AG04450 (cell line): ENCODE data around the gene LYPD1. TPM values are rescaled to one million over a fixed set of nuclear protein-coding genes. Genes with fewer than 3 reads are reported as not detected.

Source experiments
- CTCF ChIA-PET: fragments of 300-600, 350-600 bp; formaldehyde crosslinking; extraction: SDS; loops from one replicate; lab custom pipeline; 2022; ENCODE audit warnings: antibody characterized with exemption, inconsistent platforms; lab: Charles Lee
- POLR2A ChIA-PET: fragments of 350-600 bp; formaldehyde crosslinking; extraction: SDS; loops from one replicate; lab custom pipeline; 2021; ENCODE audit warnings: antibody characterized with exemption, inconsistent platforms; lab: Yijun Ruan, JAX
- DNase-seq: peaks from one replicate; pipeline ENCODE4 v3.0.0-alpha.2; 2011; ENCODE audit warnings: low read depth, low spot score
- H3K27ac ChIP-seq: one replicate; pipeline ENCODE4 v1.5.1; 2012; ENCODE audit warnings: low read depth, low read length, control low read depth
- H3K27me3 ChIP-seq: one replicate; pipeline ENCODE4 v1.6.0; 2012; ENCODE audit warnings: low read length; ENCODE audit not compliant: control insufficient read depth, insufficient read depth
- H3K4me3 ChIP-seq: 2 replicates; pipeline ENCODE4 v1.5.1; 2011; ENCODE audit warnings: mild to moderate bottlenecking, low read depth, low read length, control low read depth
- H3K9me3 ChIP-seq: 2 replicates; pipeline ENCODE4 v1.5.1; 2012; ENCODE audit warnings: low read length; ENCODE audit not compliant: control insufficient read depth, insufficient read depth
- CTCF ChIP-seq: IDR thresholded peaks from 2 replicates; pipeline ENCODE4 v1.5.1; 2011; ENCODE audit warnings: low read depth, low read length, control low read depth, inconsistent platforms
- polyA plus RNA-seq: library from polyadenylated mRNA; depleted of rRNA; stranded (reverse); fragments of >200 nt; gene quantifications from 2 replicates; pipeline ENCODE4 v1.2.3, GENCODE V29; 2011

LYPD1 gene
- polyA plus RNA-seq, 1 experiment, result 60.3 TPM

- no peaks in the 10 kb centered on the region; the same call in 1 of the 2 replicates for H3K9me3 ChIP-seq
- H3K4me3 ChIP-seq, result no peak overlapping the region
- no peak for TF ChIP-seq CTCF
- ChIA-PET CTCF (interaction anchor here (0.6 to 2.4 kb wide), 3 partner anchors 13 to 117 kb away, joined by 4 to 7 read pairs (median 7); no protein-coding TSS in a partner anchor), POLR2A (no interaction called here)
- no peak for DNase-seq
- no peak overlapping the region for H3K27ac ChIP-seq
- no peaks in the 10 kb centered on the region for H3K27me3 ChIP-seq
These were observed 5.9 kb downstream of the LYPD1 start for GRCh38 chr2:132664096-132664495.

- no peaks in the 10 kb centered on the region; the same call in 1 of the 2 replicates for H3K9me3 ChIP-seq
- no peak overlapping the region for H3K27ac ChIP-seq
- H3K4me3 ChIP-seq, result no peak overlapping the region; the same call in 1 of the 2 replicates
- peak; percentile 69 for DNase-seq
- no peaks in the 10 kb centered on the region for H3K27me3 ChIP-seq
- no peak for TF ChIP-seq CTCF
- ChIA-PET CTCF (interaction anchor here (0.6 to 2.4 kb wide), 3 partner anchors 12 to 116 kb away, joined by 6 to 7 read pairs (median 7); no protein-coding TSS in a partner anchor), POLR2A (no interaction called here)
These were observed 7.3 kb downstream of the LYPD1 start for GRCh38 chr2:132662732-132663131.

GRCh38 chr2:132659331-132659730 is 10.7 kb downstream of the LYPD1 start:
- POLR2A ChIA-PET, result no interaction called here
- CTCF ChIA-PET, result interaction anchor here (1.4 to 2.4 kb wide), 3 partner anchors 8 to 112 kb away, joined by 7 to 13 read pairs (median 12); no protein-coding TSS in a partner anchor
- TF ChIP-seq CTCF, result no peak

GRCh38 chr2:132656266-132656975 is 13.6 kb downstream of the LYPD1 start:
- DNase-seq, result no peak
- POLR2A ChIA-PET, result no interaction called here
- Histone ChIP-seq H3K9me3 (no peaks in the 10 kb centered on the region; the same call in 1 of the 2 replicates), H3K27ac (peak overlapping the region; percentile 3), H3K27me3 (no peaks in the 10 kb centered on the region), H3K4me3 (no peak overlapping the region)
- CTCF ChIA-PET, result no interaction called here
- TF ChIP-seq CTCF, result no peak

More at GRCh38 chr2:132659331-132659730, 10.7 kb downstream of the LYPD1 start:
- Histone ChIP-seq H3K9me3 (no peaks in the 10 kb centered on the region; the same call in 1 of the 2 replicates), H3K27me3 (no peaks in the 10 kb centered on the region), H3K4me3 (no peak overlapping the region), H3K27ac (no peak overlapping the region)
- no peak for DNase-seq

- TF ChIP-seq CTCF, result no peak
- no peak overlapping the region for H3K4me3 ChIP-seq
- H3K9me3 ChIP-seq, result no peaks in the 10 kb centered on the region; the same call in 1 of the 2 replicates
- no peak overlapping the region for H3K27ac ChIP-seq
- ChIA-PET CTCF (no interaction called here), POLR2A (no interaction called here)
- no peak for DNase-seq
- no peaks in the 10 kb centered on the region for H3K27me3 ChIP-seq
These were observed 15.0 kb downstream of the LYPD1 start for GRCh38 chr2:132654968-132655367.
